Measurements from ENCODE around the gene U2SURP. TPM values are rescaled to one million over a fixed set of nuclear protein-coding genes. Genes with fewer than 3 reads are reported as not detected.

Gene U2SURP
- total RNA-seq: 37.5 and 48.9 TPM in 2 replicates

DNA sequence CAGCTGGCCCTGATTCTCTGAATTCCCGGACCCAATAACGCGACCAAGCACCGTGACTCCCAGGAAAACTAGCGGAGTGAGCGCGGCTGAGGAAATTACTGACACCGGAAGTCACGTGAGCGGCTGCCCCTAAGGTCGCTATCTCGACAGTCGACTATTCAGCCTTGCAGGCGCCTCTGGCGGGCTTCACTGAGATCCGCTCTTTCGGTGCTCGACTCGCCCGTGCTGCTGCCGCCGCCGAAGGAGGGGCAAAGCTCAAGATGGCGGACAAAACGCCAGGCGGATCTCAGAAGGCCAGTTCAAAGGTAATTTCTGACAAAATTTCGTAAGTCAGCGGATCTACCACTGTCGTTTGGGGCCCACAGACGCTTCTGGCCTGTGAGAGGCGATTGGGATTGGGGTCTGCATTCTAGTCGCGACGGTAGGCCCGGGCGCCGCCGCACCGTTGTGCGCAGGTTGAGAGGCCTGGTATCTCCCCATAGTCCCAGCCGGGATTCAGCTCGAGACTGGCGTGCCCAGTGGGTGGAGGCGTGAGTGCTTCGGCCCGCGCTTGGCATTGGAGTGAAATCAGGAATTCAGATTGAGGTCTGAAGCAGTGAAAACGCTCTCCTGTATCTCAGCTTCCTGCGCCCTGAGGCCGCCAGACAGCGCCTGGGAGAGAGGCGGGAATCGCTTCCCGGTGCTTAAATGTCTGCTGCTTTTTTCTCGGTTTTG lies at the start of gene U2SURP:
U2SURP (plus strand) TSS at position 202 of the 714 bp plus-strand sequence; CDS start at position 261, 59 bp downstream.

GRCh38 chr3:142963516-142964448 lies 37.6 kb upstream of the U2SURP start, which contains the start of gene PAQR9:
TSS of gene PAQR9 (minus strand) at chr3:142963674. CDS start at chr3:142963336, 338 bp downstream.

Other genes with a start within 250 kb of the U2SURP start
- gene PCOLCE2, start 112.5 kb upstream of the U2SURP start, total RNA-seq: 586 and 643 TPM in 2 replicates
- gene PAQR9, start 37.9 kb upstream of the U2SURP start, total RNA-seq: 0.25 and 0.40 TPM in 2 replicates
- 7.2 and 13.3 TPM in 2 replicates for gene CHST2, start 118.2 kb downstream of the U2SURP start, total RNA-seq

All from aortic smooth muscle cell (primary cell).